Fibroblast of villous mesenchyme (primary cell): ENCODE results near the gene RASGRP2. TPM values are rescaled to one million over a fixed set of nuclear protein-coding genes. Genes with fewer than 3 reads are reported as not detected.
"Not testable (repeated sequence)": the region's sequence is repeated elsewhere in the genome, so short reads cannot be mapped to it uniquely, and the experiment has no call there.

Source experiments
- DNase-seq: peaks from one replicate; pipeline ENCODE4 v3.0.0-alpha.2; 2010; ENCODE audit warnings: low read depth
- H3K4me3 ChIP-seq: 2 replicates; pipeline ENCODE4 v1.5.1; 2011; ENCODE audit warnings: low read depth, mild to moderate bottlenecking, low read length
- CTCF ChIP-seq: IDR thresholded peaks from 2 replicates; pipeline ENCODE4 v1.5.1; 2012; ENCODE audit warnings: low read depth, mild to moderate bottlenecking, low read length; ENCODE audit not compliant: insufficient read depth
- total RNA-seq: library from RNA; depleted of rRNA; stranded (reverse); fragments of >200 nt; gene quantifications from 2 replicates; pipeline ENCODE4 v1.2.3, GENCODE V29; 2012

RASGRP2 gene
- total RNA-seq, 1 donor, result 12.5 TPM

GRCh38 chr11:64705501-64705900, 38.4 kb downstream of the RASGRP2 start:
- no peak overlapping the region for H3K4me3 ChIP-seq
- no peak for TF ChIP-seq CTCF
- DNase-seq, result no peak

GRCh38 chr11:64703048-64703447, 40.9 kb downstream of the RASGRP2 start:
- H3K4me3 ChIP-seq, result no peak overlapping the region
- no peak for TF ChIP-seq CTCF
- no peak for DNase-seq

- not testable (repeated sequence) for DNase-seq, H3K4me3 ChIP-seq
Observed at GRCh38 chr11:64701956-64702355, 42.0 kb downstream of the RASGRP2 start.

GRCh38 chr11:64698427-64698826, 45.5 kb downstream of the RASGRP2 start:
- no peak overlapping the region for H3K4me3 ChIP-seq
- no peak for DNase-seq
- no peak for TF ChIP-seq CTCF

GRCh38 chr11:64697663-64698375, 46.1 kb downstream of the RASGRP2 start:
- DNase-seq, result no peak
- no peak for TF ChIP-seq CTCF
- no peak overlapping the region for H3K4me3 ChIP-seq

GRCh38 chr11:64696045-64696444, 47.9 kb downstream of the RASGRP2 start:
- no peak overlapping the region for H3K4me3 ChIP-seq
- TF ChIP-seq CTCF, result no peak
- no peak for DNase-seq

GRCh38 chr11:64695548-64695947, 48.4 kb downstream of the RASGRP2 start:
- TF ChIP-seq CTCF, result no peak
- DNase-seq, result no peak
- H3K4me3 ChIP-seq, result no peak overlapping the region
